ELF-1 (cell line): ENCODE data around the gene PHF11.

Source experiments
- DNase-seq: peaks from one replicate; pipeline ENCODE4 v3.0.0-alpha.2; 2016; ENCODE audit warnings: low read depth, low spot score

The PHF11 gene

GRCh38 chr13:49498206-49498605, 2.5 kb downstream of the PHF11 start:
- no peak for DNase-seq

- no peak for DNase-seq
Observed at GRCh38 chr13:49499889-49500660, 4.3 kb downstream of the PHF11 start.

DNA sequence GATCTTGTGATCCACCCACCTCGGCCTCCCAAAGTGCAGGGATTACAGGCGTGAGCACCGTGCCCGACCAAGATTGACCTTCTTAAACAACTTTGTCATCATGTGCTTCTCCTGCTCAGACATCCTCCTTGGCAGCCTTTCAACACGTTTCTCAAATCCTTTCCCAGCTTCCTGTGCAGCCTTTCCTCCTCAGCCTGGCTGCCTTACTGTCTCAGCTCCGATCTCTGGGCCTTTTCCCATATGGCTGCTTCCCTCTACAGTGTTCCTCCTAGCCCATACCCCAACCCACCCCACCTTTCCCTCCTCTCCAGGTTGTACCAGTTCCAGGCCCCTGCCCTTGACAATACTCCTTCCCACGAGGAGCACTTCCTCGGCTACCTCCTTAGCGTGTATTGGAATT, 7.2 kb downstream of the PHF11 start:
- no peak for DNase-seq

- no peak for DNase-seq
Observed at GRCh38 chr13:49503951-49504350, 8.2 kb downstream of the PHF11 start.

DNA sequence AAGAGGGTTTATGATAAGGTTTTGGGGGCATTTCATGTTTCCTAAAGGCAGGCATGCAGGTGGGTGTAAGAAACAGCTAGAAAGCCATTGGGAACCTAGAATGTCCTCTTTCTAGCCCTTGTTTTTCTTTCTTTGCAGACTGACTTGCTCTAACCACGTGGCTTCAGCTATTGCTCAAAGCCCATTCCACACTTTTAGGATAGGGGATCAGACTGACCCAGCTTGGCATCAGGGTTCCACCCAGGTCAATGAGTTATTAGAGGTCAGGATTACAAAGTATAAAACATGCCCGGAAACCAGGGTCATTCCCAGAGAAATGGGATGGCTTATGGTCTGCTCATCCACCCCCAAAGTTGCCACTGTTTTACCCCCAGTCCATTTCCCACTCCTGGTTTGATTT, 16.8 kb downstream of the PHF11 start:
- no peak for DNase-seq

GRCh38 chr13:49516467-49516866, 20.7 kb downstream of the PHF11 start:
- DNase-seq = no peak

GRCh38 chr13:49517461-49517860, 21.7 kb downstream of the PHF11 start:
- peak; percentile 11 for DNase-seq

- no peak for DNase-seq
Observed at GRCh38 chr13:49521224-49521623, 25.5 kb downstream of the PHF11 start.

DNA sequence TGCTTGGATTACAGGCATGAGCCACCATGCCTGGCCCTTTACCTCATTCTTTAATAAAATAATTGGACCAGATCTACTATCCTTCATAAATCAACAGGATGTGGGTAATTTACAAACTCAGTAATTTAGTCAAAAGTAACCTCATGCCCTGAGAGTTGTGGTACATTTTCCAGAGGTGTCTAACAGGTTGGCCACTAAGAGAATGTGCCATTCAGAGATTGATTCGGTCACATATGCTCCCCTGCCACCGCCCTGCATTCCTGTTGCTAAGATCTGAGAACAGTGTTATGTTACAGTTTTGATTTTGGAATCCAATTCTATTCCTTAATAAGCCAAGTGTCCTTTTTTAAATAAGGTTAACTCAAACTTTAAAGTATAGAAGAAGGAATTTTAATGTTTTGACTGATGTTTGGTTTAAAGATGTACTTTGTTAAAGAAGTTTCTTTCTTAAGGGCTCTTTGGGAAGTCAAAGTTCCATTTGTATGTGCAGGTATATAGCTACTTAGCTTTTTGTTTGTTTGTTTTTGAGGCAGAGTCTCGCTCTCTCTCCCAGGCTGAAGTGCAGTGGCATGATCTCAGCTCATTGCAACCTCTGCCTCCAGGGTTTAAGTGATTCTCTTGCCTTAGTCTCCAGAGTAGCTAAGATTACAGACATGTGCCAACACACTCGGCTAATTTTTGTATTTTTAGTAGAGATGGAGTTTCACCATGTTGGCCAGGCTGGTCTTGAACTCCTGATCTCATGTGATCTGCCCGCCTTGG, 29.2 kb downstream of the PHF11 start:
- no peak for DNase-seq

DNA sequence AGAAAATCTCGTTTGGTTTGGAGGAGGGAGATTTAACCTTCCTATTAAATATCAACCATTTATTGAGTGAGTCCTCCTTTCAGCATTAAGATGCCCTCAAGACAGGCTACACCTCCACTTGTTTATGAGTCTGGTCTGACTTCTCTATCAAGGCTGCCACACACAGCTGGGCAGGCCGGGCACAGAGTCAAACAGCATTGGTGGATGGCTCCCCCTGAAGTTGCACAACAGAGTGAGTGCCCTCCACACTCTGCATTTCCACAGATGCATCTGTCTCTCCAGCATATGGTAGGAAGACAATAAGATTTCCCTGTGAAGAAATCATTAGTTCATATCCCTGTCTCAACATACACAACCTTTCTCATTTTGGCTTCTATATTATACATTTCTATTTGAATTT, 31.4 kb downstream of the PHF11 start:
- no peak for DNase-seq

DNA sequence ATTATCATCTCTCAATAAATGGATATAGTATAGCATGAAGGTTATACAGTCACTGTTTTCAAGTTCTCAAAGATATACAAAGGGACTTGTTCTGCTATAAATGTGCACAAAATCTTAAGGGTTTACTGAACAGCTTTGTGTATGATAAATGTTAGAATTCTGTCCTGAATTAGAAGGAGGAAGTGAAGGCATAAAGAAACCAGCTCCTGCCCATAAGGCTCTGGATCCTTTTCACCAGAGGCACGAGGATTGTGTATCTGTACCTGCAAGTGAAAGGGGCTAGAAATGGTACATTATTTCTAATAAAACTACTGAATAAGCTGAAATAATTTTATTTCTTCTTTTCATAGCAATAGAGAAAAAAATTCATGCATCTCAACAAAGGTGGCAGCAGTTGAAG, 32.4 kb downstream of the PHF11 start:
- no peak for DNase-seq

GRCh38 chr13:49530457-49530856, 34.7 kb downstream of the PHF11 start:
- DNase-seq = no peak

DNA sequence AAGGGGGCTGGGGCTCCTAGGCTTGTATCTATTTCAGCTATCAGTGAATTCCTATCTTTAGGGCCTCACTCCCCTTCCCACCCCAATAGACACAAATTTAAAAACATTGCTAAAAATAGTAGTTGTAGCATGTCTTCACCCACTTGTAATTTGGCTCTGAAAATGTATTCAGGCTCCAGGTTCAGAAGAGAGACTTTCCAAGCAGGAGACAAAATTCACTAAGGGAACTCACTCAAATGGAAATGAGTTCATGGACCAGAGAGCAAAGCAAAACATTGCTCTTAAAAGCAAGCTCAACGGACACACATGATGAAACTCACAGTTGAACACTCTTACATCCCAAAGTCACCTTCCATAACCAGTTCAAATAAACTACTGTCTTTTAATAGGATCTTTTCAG, 36.8 kb downstream of the PHF11 start:
- no peak for DNase-seq

- no peak for DNase-seq
Observed at GRCh38 chr13:49533011-49533410, 37.3 kb downstream of the PHF11 start.

DNA sequence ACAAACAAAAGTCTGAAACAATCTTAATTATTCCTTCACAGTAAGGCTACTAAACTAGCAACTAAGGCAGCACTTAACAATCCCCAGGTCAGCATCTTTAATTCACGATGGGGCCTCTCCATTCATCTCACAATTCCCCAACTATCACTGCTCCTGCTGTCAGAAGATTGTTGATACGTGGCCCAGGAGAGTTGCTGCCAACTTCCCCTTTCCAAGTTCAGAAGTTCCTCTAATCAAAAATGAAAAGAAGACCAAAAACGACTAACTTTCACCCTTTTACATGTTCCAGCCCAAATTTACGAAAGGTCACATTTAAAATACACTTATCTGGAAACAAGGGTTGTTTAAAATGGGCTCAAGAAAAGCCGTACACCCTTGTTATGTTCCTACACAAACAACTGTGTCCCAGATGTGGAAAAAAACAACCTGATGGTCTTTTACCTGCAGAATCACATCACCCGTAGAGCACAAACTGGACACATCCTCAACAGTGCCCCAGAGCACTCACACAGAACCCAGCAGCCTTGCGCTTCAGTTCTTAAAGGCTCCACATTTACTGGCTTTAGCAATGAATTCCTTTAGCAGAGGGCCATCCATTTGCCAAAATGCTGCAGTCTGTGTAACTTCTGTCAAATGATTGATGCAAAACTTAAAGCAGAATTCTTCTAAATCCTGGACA, 38.0 kb downstream of the PHF11 start:
- no peak for DNase-seq

- DNase-seq = no peak
Observed at GRCh38 chr13:49536144-49536873, 40.6 kb downstream of the PHF11 start.

DNA sequence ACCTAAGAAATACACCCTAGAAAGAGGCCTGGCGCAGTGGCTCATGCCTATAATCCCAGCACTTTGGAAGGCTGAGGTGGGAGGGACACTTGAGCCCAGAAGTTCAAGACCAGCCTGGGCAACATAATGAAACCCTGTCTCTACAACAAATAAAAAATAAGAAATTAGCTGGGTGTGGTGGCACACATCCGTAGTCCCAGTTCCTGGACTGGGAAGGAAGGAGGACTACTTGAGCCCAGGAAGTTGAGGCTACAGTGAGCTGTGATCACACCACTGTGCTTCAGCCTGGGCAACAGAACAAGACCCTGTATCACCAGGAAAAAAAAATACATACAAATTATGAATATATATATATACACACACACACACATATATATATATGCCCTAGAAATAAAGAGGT, 42.7 kb downstream of the PHF11 start:
- DNase-seq = no peak

DNA sequence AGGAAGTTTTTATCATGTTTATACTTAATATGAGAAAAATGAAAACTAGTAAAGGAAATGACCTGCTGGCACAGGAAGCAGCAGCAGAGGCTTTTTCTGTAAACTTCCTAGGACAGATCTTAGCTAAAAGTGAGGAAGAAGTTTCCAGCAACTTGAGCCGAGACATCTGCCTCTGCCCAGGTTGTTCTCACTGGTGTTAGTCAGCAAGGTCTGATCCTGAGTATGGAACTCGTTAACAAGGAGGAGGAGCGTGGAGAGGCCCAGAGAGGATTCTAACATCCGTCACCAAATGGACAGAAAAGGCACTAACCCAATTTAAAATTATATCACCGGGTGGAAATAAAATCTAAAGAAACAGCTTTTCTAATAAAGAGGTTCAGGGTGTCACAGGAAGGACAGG, 43.6 kb downstream of the PHF11 start:
- DNase-seq = no peak

GRCh38 chr13:49539746-49540145, 44.0 kb downstream of the PHF11 start:
- DNase-seq = no peak

DNA sequence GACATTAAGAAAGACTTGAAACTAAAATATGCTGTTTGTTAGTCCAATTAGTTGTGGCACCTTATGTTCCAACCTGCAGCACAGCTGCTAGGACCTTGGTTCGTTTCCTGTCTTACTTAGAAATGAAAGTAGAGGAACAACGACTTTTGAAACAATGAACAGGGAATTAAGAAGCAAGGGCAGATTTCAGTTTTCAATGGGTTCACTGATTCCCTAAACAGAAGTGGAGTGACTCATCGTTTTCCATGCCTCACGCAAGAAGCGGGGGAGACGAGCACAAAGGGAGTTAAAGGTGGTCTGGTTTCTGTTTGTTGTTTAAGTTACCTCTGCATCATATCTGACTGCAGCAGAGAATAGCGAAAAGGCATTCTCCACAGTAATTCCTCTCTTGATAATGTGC, 44.8 kb downstream of the PHF11 start:
- DNase-seq = peak; percentile 35

DNA sequence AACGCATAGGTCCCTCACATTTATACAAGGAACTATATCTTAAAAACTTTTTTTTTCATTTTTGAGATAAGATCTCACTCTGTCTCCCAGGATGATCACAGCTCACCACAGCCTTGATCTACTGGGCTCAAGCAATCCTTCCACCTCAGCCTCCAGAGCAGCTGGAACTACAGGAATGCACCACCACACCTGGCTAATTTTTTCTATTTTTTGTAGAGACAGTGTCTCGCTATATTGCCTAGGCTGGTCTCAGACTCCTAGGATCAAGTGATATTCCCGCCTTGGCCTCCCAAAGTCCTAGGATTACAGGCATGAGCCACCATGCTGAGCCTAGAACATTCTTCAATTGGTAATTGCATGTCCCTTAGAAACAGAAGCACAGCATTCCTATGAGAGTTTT, 47.9 kb downstream of the PHF11 start:
- DNase-seq = no peak

GRCh38 chr13:49545661-49546060, 49.9 kb downstream of the PHF11 start:
- peak; percentile 47 for DNase-seq
